DND-41 (cell line): ENCODE results near the gene PKD2.

ENCODE experiments used
- EZH2 ChIP-seq: IDR thresholded peaks from 3 replicates; pipeline ENCODE4 v1.6.1; 2012; ENCODE audit warnings: borderline replicate concordance, low read depth, mild to moderate bottlenecking, moderate library complexity, low read length, inconsistent platforms; ENCODE audit not compliant: severe bottlenecking
- TF ChIP-seq, protein P1 (sequence below): IDR thresholded peaks from 2 replicates; pipeline ENCODE4 v1.5.1; 2012; ENCODE audit warnings: borderline replicate concordance, low read length, moderate library complexity, mild to moderate bottlenecking; ENCODE audit not compliant: poor library complexity, severe bottlenecking; ENCODE audit errors: extremely low read depth

DNA sequence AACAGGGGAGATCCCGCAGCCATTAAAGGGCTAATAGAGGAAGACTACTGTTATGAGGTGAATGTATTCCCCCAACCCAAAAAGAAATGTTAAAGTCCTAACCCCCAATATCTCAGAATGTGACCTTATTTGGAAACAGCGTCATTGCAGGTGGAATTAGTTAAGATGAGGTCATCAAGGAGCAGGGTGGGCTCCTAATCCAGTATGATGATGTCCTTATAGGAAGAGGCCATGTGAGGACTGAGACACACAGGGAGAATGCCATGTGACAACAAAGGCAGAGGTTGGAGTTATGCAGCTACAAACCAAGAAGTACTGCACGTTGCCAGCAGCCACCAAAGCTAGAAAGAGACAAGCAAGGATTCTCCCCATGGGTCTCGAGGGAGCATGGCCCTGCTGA is 17.7 kb upstream of the PKD2 start:
- TF ChIP-seq, protein P1, sequence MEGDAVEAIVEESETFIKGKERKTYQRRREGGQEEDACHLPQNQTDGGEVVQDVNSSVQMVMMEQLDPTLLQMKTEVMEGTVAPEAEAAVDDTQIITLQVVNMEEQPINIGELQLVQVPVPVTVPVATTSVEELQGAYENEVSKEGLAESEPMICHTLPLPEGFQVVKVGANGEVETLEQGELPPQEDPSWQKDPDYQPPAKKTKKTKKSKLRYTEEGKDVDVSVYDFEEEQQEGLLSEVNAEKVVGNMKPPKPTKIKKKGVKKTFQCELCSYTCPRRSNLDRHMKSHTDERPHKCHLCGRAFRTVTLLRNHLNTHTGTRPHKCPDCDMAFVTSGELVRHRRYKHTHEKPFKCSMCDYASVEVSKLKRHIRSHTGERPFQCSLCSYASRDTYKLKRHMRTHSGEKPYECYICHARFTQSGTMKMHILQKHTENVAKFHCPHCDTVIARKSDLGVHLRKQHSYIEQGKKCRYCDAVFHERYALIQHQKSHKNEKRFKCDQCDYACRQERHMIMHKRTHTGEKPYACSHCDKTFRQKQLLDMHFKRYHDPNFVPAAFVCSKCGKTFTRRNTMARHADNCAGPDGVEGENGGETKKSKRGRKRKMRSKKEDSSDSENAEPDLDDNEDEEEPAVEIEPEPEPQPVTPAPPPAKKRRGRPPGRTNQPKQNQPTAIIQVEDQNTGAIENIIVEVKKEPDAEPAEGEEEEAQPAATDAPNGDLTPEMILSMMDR: no peak
- TF ChIP-seq EZH2: no peak
